Fibroblast of peridontal ligament (primary cell): ENCODE results near the gene DKK2.
"Not testable (repeated sequence)": the region's sequence is repeated elsewhere in the genome, so short reads cannot be mapped to it uniquely, and the experiment has no call there.

Experiments
- DNase-seq: peaks from one replicate; pipeline ENCODE4 v3.0.0-alpha.2; 2010; ENCODE audit errors: extremely low read depth

DKK2 gene

GRCh38 chr4:106909486-106910188 lies 126.5 kb downstream of the DKK2 start:
- DNase-seq = no peak

GRCh38 chr4:106908049-106908448 lies 128.1 kb downstream of the DKK2 start:
- not testable (repeated sequence) for DNase-seq

GRCh38 chr4:106907216-106907615 lies 128.9 kb downstream of the DKK2 start:
- no peak for DNase-seq

- no peak for DNase-seq
Measured at GRCh38 chr4:106906728-106907127, 129.4 kb downstream of the DKK2 start.

- DNase-seq = peak; percentile 70
Measured at GRCh38 chr4:106898621-106899230, 137.4 kb downstream of the DKK2 start.

GRCh38 chr4:106893903-106894302 lies 142.2 kb downstream of the DKK2 start:
- DNase-seq = no peak

- no peak for DNase-seq
Measured at GRCh38 chr4:106893395-106893881, 142.7 kb downstream of the DKK2 start.

- DNase-seq = no peak
Measured at GRCh38 chr4:106892786-106893185, 143.3 kb downstream of the DKK2 start.

GRCh38 chr4:106875340-106875739 lies 160.8 kb downstream of the DKK2 start:
- DNase-seq = no peak
